ENCODE results near the gene PPFIA1. TPM values are rescaled to one million over a fixed set of nuclear protein-coding genes. Genes with fewer than 3 reads are reported as not detected.
"Not testable (repeated sequence)": the region's sequence is repeated elsewhere in the genome, so short reads cannot be mapped to it uniquely, and the experiment has no call there.

PPFIA1 gene
- polyA plus RNA-seq, 1 of the 3 experiments (the other 2 are of a cell fraction) = 37.4 TPM

- no peak for TF ChIP-seq IRF3 (IDR thresholded peaks at IDR 0.05; ENCODE audit: low read depth, low read length)
- TF ChIP-seq FOSL2 (IDR thresholded peaks at IDR 0.05; ENCODE audit: borderline replicate concordance, low read depth) = no peak
- no peak for TF ChIP-seq TEAD4 (IDR thresholded peaks at IDR 0.05; ENCODE audit: borderline replicate concordance, insufficient read depth)
- no peak for TF ChIP-seq GABPA (IDR thresholded peaks at IDR 0.05; ENCODE audit: low read depth)
- no peak for TF ChIP-seq CTCF (IDR thresholded peaks at IDR 0.05)
- TF ChIP-seq YY1 (IDR thresholded peaks at IDR 0.05; ENCODE audit: low read depth) = no peak
- no peak for TF ChIP-seq EP300 (IDR thresholded peaks at IDR 0.05; ENCODE audit: borderline replicate concordance in 1 of 2, low read depth in 1 of 2, low read length in 1 of 2)
- TF ChIP-seq USF2 (IDR thresholded peaks at IDR 0.05; ENCODE audit: borderline replicate concordance, low read depth, low read length) = no peak
Observed at GRCh38 chr11:70252844-70253243, 17.6 kb upstream of the PPFIA1 start (continued).

- POLR2A ChIA-PET = no interaction called here
- 71% methylated on average over 12 of the region's 12 CpGs for WGBS (ENCODE audit: low lambda C conversion rate)
- H3K27me3 ChIP-seq (ENCODE audit: insufficient read depth) = no peaks in the 10 kb centered on the region
- no peak overlapping the region for H3K4me3 ChIP-seq (ENCODE audit: low read depth in 2 of 2, low read length in 1 of 2)
- H3K4me2 ChIP-seq = no peak overlapping the region
- no peaks in the 10 kb centered on the region for H3K9me3 ChIP-seq
- no peaks in the 10 kb centered on the region for H4K20me1 ChIP-seq (ENCODE audit: insufficient read depth)
- H3K36me3 ChIP-seq (replicated peaks in 1 of 2; ENCODE audit: control insufficient read depth in 1 of 2, insufficient read depth in 2 of 2, low read length in 1 of 2) = no peaks in the 10 kb centered on the region
- H3F3A ChIP-seq (replicated peaks; ENCODE audit: insufficient read depth) = no peaks in the 10 kb centered on the region
- H3K27ac ChIP-seq (ENCODE audit: low read depth in 2 of 2, low read length in 1 of 2) = no peak overlapping the region
- H3K79me2 ChIP-seq (ENCODE audit: insufficient read depth) = no peaks in the 10 kb centered on the region
- TF ChIP-seq RAD21 (IDR thresholded peaks at IDR 0.05; ENCODE audit: low read length) (no peak), RFX5 (IDR thresholded peaks at IDR 0.05; ENCODE audit: low read length) (no peak), TEAD4 (IDR thresholded peaks at IDR 0.05; ENCODE audit: borderline replicate concordance, insufficient read depth) (no peak), POLR2AphosphoS5 (IDR thresholded peaks at IDR 0.05; ENCODE audit: low read depth, low read length) (no peak), SMC3 (IDR thresholded peaks at IDR 0.05; ENCODE audit: low read depth, low read length) (no peak), EZH2phosphoT487 (IDR thresholded peaks at IDR 0.05; ENCODE audit: borderline replicate concordance, low read depth) (no peak), RXRA (IDR thresholded peaks at IDR 0.05; ENCODE audit: borderline replicate concordance, low read depth) (no peak), FOXJ3 (CRISPR knock-in tag; IDR thresholded peaks at IDR 0.05) (no peak), USF2 (IDR thresholded peaks at IDR 0.05; ENCODE audit: borderline replicate concordance, low read depth, low read length) (no peak), ELF1 (IDR thresholded peaks at IDR 0.05) (no peak), FOXM1 (IDR thresholded peaks at IDR 0.05; ENCODE audit: low read depth) (no peak), YY1 (IDR thresholded peaks at IDR 0.05; ENCODE audit: low read depth) (no peak), RCOR1 (IDR thresholded peaks at IDR 0.05; ENCODE audit: low read length) (no peak), JUND (IDR thresholded peaks at IDR 0.05) (no peak), NFIC (IDR thresholded peaks at IDR 0.05; ENCODE audit: borderline replicate concordance) (no peak), FOSL2 (IDR thresholded peaks at IDR 0.05; ENCODE audit: borderline replicate concordance, low read depth) (no peak), CHD2 (IDR thresholded peaks at IDR 0.05; ENCODE audit: low read length, partially characterized antibody) (no peak)
- H3K4me1 ChIP-seq (ENCODE audit: control insufficient read depth in 1 of 2, insufficient read depth in 2 of 2, low read depth in 1 of 2, low read length in 1 of 2) = no peaks in the 10 kb centered on the region
- CTCF ChIA-PET = interaction anchor here (0.7 kb wide), 1 partner anchor 48 kb away, joined by 3 read pairs; no protein-coding TSS in a partner anchor
- no peak overlapping the region for H3K9ac ChIP-seq
- no peak for DNase-seq
- H3K9me2 ChIP-seq = no peaks in the 10 kb centered on the region
- H2AFZ ChIP-seq (ENCODE audit: low read depth) = no peak overlapping the region
Observed at GRCh38 chr11:70255477-70256116, 14.9 kb upstream of the PPFIA1 start.

GRCh38 chr11:70259077-70259476 lies 11.4 kb upstream of the PPFIA1 start:
- H3K4me3 ChIP-seq (ENCODE audit: low read depth in 2 of 2, low read length in 1 of 2); H3K27ac ChIP-seq (ENCODE audit: low read depth in 2 of 2, low read length in 1 of 2); H3K27me3 ChIP-seq (ENCODE audit: insufficient read depth); H3K9me3 ChIP-seq; DNase-seq; CTCF ChIA-PET; H3F3A ChIP-seq (replicated peaks; ENCODE audit: insufficient read depth); H3K4me1 ChIP-seq (ENCODE audit: control insufficient read depth in 1 of 2, insufficient read depth in 2 of 2, low read depth in 1 of 2, low read length in 1 of 2); H3K9me2 ChIP-seq; H2AFZ ChIP-seq (ENCODE audit: low read depth); H3K79me2 ChIP-seq (ENCODE audit: insufficient read depth); H4K20me1 ChIP-seq (ENCODE audit: insufficient read depth); H3K4me2 ChIP-seq; H3K9ac ChIP-seq; H3K36me3 ChIP-seq (replicated peaks in 1 of 2; ENCODE audit: control insufficient read depth in 1 of 2, insufficient read depth in 2 of 2, low read length in 1 of 2): not testable (repeated sequence)
- WGBS (ENCODE audit: low lambda C conversion rate) = 57% methylated on average over 2 of the region's 2 CpGs
- POLR2A ChIA-PET = interaction anchor here (1.0 kb wide), 1 partner anchor 12 kb away, joined by 3 read pairs; no protein-coding TSS in a partner anchor
